ENCODE measurements around the gene MRLN.

GRCh38 chr10:59770689-59771088 is 17.4 kb upstream of the MRLN start:
- TF ChIP-seq LEF1 (IDR thresholded peaks at IDR 0.05; ENCODE audit: borderline replicate concordance) (no peak), FOXM1 (IDR thresholded peaks at IDR 0.05; ENCODE audit: borderline replicate concordance) (no peak), FOXK2 (IDR thresholded peaks at IDR 0.05) (no peak), L3MBTL2 (conservative IDR thresholded peaks at IDR 0.05) (no peak), ARNT (IDR thresholded peaks at IDR 0.05) (no peak)
